ENCODE measurements around the gene NTRK3.

NTRK3 gene

GRCh38 chr15:87985451-87985850, 271.1 kb downstream of the NTRK3 start:
- DNase-seq (ENCODE audit: low read depth), result no peak

- no peak for DNase-seq (ENCODE audit: low read depth)
Measured at GRCh38 chr15:87981969-87982368, 274.6 kb downstream of the NTRK3 start.

- DNase-seq (ENCODE audit: low read depth), result no peak
Measured at GRCh38 chr15:87977907-87978306, 278.6 kb downstream of the NTRK3 start.

- no peak for DNase-seq (ENCODE audit: low read depth)
Measured at GRCh38 chr15:87976552-87976951, 280.0 kb downstream of the NTRK3 start.

- DNase-seq (ENCODE audit: low read depth), result no peak
Measured at GRCh38 chr15:87973501-87974215, 282.9 kb downstream of the NTRK3 start.

GRCh38 chr15:87971076-87971475, 285.5 kb downstream of the NTRK3 start:
- DNase-seq (ENCODE audit: low read depth), result no peak

GRCh38 chr15:87967951-87968350, 288.6 kb downstream of the NTRK3 start:
- DNase-seq (ENCODE audit: low read depth), result no peak

- no peak for DNase-seq (ENCODE audit: low read depth)
Measured at GRCh38 chr15:87965304-87965703, 291.2 kb downstream of the NTRK3 start.

- no peak for DNase-seq (ENCODE audit: low read depth)
Measured at GRCh38 chr15:87962428-87962827, 294.1 kb downstream of the NTRK3 start.

GRCh38 chr15:87961851-87962420, 294.6 kb downstream of the NTRK3 start:
- DNase-seq (ENCODE audit: low read depth), result no peak

- DNase-seq (ENCODE audit: low read depth), result no peak
Measured at GRCh38 chr15:87959662-87960061, 296.9 kb downstream of the NTRK3 start.

GRCh38 chr15:87959080-87959479, 297.5 kb downstream of the NTRK3 start:
- no peak for DNase-seq (ENCODE audit: low read depth)

- no peak for DNase-seq (ENCODE audit: low read depth)
Measured at GRCh38 chr15:87955284-87955909, 301.1 kb downstream of the NTRK3 start.

GRCh38 chr15:87954793-87955192, 301.7 kb downstream of the NTRK3 start:
- DNase-seq (ENCODE audit: low read depth), result no peak

GRCh38 chr15:87952736-87953287, 303.7 kb downstream of the NTRK3 start:
- no peak for DNase-seq (ENCODE audit: low read depth)

GRCh38 chr15:87949575-87950223, 306.8 kb downstream of the NTRK3 start:
- no peak for DNase-seq (ENCODE audit: low read depth)

- no peak for DNase-seq (ENCODE audit: low read depth)
Measured at GRCh38 chr15:87949151-87949574, 307.4 kb downstream of the NTRK3 start.

GRCh38 chr15:87947560-87947959, 309.0 kb downstream of the NTRK3 start:
- no peak for DNase-seq (ENCODE audit: low read depth)

GRCh38 chr15:87945246-87945645, 311.3 kb downstream of the NTRK3 start:
- DNase-seq (ENCODE audit: low read depth), result no peak

GRCh38 chr15:87944691-87945090, 311.8 kb downstream of the NTRK3 start:
- no peak for DNase-seq (ENCODE audit: low read depth)

GRCh38 chr15:87944050-87944449, 312.5 kb downstream of the NTRK3 start:
- DNase-seq (ENCODE audit: low read depth), result no peak

- DNase-seq (ENCODE audit: low read depth), result no peak
Measured at GRCh38 chr15:87943626-87944025, 312.9 kb downstream of the NTRK3 start.

- DNase-seq (ENCODE audit: low read depth), result no peak
Measured at GRCh38 chr15:87942316-87942715, 314.2 kb downstream of the NTRK3 start.
